Stimulated activated CD4-positive, alpha-beta T cell treated with anti-CD3 and anti-CD28 coated beads, Interleukin-1b, Interleukin-23, amount 100 ng/mL, for 1 hour (primary cell): ENCODE measurements around the gene SIGLEC7.

Experiments used
- DNase-seq, 2 donors: peaks; one replicate each; pipeline ENCODE4 v3.0.0-alpha.2; 2020; ENCODE audit warnings: low read depth in 2 of 2

SIGLEC7 gene

DNA sequence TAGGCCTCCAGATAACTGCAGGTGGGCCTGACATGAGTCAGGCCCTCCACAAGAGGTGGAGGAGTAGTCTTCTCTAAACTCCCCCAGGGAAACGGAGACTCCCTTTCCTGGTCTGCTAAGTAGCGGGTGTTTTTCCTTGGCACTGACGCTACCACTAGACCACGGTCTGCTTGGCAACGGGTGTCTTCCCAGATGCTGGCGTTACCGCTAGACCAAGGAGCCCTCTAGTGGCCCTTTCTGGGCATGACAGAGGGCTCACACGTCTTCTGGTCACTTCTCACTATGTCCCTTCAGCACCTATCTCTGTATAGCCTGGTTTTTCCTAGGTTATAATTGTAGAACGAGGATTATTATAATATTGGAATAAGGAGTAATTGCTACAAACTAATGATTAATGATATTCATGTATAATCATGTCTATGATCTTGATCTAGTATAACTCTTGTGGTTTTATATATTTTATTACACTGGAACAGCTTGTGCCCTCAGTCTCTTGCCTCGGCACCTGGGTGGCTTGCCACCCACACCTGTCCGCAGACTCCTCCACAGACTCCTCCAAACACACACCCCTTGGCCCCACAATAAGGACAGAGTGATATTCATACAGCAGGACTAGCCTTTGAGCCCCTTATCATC is 27.3 kb downstream of the SIGLEC7 start:
- DNase-seq: peak; percentile 21 to 35

DNA sequence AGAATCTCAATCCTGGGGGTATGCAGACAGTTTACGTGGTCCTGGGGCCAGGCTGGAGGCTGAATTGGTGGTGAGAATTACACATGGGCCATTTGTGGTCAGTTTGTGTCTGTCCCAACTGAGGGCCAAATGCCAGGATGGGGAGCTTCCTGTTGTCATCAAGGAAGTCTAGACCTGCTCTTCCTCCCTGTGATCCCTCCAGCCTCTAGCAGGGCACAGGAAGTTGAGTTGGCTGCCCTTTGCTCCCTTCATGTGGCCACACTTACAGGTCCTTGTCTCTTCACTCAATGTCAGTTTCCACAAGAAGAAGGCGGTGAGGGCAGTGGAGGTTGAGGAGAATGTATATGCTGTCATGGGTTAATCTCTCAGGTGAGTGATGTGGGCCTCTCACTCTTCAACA is 30.1 kb downstream of the SIGLEC7 start:
- no peak for DNase-seq

DNA sequence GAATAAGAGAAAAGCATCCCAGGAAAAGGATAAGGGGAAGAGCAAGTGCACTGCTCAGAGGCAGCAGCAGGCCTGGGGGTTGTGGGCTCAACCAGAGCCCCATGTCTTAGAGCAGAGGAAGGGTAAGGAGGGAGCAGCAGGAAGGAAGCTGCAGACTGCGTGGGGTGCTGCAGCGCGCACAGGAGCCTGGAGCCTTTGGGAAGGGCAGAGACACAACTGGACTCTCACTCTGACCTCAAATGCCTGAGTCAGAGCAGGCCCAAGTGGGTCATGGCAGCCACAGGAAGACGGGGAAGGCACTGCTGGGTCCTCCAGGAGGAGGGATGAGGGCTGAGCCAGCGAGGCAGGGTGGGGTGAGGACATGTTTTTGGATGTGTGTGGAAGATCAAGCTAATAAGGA is 31.6 kb downstream of the SIGLEC7 start:
- no peak for DNase-seq

DNA sequence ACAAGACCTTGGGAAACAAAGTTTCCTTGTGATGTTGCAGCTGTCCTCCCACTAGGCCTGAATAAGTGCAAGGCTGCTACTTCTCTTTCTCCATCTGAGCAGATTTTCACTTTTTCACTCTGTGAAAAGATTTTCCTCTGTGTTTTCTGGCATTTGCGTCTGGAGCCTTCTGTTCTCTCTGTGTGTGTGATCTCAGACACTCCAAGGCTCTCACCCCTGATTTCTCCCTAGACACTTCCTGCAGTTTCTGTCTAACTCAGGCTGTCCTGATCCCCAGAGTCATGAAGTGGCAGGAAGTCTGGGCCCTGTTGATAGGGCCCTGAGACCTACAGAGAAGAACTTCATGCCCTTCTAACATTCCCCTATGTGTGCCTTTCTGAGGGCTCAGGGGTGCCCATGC is 37.2 kb downstream of the SIGLEC7 start:
- no peak for DNase-seq

DNA sequence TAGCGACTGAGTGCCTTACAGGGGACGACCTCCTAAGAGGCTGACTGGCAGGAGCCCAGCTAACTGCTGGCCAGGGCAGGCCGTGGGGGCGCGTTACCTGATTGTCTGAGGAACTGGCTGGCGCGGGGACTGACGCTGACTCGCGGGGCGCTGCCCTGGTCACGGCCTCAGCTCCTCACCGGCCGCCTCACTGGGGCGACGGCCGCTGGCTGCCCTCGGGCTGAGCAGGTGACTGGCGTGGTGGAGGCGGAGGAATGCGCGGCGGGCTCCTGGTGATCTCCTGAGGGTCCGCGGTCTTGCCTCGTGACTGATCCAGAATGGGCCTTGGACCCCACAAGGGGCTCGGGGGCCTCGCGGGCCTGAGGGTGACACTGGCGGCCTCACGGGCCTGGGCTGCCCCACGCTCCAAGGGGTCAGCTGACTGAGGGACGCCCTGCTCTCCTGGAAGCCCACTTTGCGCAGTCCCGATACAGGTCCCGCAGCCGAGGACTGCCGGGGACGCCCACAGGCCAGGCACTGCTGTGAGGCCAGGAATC is 39.3 kb downstream of the SIGLEC7 start:
- no peak for DNase-seq

DNA sequence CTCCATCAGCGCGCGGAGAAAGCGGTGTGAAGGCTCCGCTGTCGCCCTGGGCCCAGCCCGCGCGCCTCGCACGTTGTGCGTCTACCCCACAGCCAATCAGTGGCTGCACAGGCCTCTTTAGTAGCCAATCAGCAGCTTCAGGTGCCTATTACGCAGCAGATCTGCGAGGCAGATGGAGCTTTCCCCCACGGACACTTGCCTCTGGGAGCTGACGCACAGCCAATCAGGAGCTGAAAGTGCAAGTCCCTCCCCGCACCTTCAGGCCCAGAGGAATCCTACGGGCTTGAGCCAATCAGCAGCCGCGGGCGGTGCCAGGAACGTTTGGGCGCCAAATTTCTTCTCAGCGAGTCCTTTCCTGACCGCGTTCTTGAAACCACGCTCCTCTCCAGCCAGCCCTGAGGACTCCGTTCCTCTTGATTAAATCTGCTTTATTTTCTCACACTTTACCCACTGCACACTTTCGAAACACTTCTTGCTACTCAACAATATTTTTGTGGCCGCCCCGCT is 39.9 kb downstream of the SIGLEC7 start:
- no peak for DNase-seq

DNA sequence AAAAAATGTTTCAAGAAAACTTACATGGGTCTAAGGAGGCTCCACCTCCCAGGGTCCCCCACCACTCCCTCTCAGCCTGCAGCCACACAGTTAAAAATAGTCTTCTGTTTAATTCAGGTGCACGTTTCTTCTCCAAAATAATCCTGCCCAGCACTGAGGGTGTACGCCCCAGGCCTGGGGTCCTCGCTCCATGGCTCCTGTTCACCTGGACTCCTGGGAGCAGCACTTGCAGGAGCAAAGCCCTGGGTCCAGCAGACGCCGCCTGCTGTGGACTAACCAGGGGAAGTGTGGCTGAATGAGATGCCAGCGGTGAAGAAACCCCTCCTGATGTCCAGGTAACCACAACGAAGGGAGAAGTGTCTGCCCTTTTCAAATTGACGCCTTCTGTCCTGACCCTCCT is 41.5 kb downstream of the SIGLEC7 start:
- DNase-seq: no peak

DNA sequence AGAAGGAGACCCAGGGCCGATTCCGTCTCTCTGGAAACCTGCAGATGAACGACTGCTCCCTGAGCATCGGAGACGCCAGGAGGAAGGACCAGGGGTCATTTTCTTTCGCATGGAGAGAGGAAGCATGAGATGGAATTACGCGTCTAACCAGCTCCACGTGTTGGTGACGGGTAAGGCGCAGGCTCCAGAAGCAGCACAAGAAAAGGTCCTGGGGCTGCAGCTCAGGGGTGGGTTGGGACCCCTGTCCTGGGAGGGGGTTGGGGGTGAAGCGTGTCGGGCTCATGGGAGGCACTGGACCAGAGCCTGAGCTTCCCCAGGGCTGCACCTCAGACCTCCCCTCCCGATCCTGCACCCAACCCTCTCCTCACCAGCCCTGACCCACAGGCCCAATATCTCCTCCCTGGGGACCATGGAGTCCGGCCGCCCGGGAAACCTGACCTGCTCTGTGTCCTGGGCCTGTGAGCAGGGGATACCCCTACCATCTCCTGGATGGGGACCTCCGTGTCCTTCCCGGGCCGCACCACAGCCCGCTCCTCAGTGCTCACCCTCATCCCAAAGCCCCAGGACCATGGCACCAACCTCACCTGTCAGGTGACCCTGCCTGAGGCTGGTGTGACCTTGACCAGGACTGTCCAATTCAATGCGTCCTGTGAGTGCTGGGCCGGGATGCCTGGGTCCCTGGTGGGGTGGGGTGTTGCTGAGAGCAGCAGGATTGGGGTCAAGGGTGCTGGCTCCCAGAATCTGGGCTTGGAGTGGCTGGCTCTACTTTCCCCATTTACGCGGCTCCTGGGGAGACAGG is 43.2 kb downstream of the SIGLEC7 start:
- DNase-seq: no peak

DNA sequence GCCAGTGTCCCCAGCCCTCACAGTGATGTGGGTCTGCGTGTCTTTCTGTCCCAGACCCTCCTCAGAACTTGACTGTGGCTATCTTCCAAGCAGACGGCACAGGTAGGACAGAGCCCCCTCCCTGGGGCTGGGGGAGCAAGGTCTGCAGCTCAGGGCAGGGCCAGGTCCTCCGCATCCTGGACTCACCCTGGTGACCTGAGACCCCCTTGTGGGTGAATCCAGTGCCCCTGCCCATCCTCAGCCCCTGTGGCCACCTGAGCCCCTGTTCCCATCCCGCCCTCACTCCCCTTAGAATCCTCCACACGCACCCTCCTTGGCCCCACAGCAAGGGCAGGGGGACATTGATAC is 43.7 kb downstream of the SIGLEC7 start:
- no peak for DNase-seq

DNA sequence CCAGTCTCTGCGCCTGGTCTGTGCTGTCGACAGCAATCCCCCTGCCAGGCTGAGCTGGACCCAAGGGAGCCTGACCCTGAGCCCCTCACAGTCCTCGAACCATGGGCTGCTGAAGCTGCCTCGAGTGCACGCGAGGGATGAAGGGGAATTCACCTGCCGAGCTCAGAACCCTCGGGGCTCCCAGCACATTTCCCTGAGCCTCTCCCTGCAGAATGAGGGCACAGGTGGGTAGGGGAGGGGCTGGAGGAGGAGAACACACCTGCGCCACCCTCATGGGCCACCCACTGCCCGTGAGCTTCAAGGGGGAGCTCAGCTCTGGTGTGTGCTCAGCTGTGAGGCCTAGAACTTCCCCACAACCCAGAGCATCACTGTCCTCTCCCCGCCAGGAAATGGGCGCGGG is 44.2 kb downstream of the SIGLEC7 start:
- no peak for DNase-seq

DNA sequence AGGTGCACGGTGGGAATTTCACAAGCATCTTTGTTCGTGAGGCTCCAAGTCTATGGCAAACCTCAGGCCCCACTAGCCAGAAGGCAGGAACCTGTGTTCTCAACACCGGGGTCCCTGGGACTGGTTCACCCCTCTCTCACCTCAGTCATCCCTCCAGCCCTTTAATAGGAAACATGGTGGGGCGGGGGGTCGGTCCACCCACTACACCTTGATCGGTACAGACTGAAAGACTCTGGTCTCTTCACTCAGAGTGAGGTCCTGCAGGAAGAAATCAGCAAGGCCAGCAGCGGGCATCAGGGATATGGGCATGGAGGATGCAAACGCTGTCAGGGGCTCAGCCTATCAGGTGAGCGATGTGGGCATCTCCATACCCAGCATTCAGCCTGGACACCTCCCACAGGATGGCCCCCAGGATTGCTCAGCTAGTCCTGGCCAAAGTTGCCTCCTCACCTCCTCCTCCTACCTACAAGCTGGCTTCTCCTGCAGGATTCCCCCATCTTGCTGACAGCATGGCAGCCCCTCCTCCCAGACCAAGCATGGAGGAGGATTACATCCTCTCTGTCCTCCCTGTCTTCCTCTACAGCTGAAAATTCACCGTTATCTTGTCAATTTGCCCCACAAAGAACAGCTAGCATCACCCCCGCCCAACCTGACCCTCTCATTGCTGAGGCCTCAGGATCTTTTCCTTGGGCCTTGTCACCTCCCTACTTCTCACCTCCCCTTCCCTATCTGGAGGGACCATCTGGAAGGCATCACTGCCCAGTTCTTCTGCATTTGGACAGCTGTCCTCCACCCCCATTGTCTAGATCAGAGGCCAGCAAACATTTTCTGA is 45.5 kb downstream of the SIGLEC7 start:
- DNase-seq: no peak

DNA sequence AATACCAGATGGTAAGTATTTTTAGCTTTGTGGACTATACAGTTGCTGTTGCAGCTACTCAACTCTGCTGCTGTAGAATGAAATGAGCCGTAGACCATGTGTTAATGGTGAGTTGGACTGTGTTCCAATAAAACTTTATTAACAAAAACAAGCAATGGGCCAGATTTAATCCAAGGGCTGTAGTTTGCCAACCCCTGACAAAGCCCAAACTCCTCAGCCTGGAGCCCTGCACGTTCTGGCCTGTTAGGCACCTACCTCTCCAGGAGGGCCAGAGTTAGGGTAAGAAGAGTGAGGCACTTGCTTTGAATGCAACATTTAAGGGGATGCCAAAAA is 46.1 kb downstream of the SIGLEC7 start:
- DNase-seq: no peak

DNA sequence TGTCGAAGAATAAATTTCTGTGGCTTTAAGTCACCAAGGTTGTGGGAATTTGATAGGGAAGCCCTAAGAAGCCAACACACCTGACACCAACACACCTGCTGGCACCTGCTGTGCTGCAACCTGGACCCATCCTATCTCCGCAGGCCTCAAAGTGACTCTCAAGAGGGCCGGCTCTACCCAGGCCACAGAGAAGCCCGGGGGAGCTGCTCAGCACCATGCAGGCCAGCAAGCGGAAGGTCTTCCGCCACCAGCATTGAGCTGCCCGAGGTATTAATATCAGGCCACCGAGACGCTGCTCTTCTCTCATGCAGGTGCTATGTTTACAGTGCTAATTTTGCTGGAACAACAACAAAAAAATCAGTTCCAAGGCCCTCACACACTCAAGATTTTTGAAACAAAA is 50.6 kb downstream of the SIGLEC7 start:
- no peak for DNase-seq

DNA sequence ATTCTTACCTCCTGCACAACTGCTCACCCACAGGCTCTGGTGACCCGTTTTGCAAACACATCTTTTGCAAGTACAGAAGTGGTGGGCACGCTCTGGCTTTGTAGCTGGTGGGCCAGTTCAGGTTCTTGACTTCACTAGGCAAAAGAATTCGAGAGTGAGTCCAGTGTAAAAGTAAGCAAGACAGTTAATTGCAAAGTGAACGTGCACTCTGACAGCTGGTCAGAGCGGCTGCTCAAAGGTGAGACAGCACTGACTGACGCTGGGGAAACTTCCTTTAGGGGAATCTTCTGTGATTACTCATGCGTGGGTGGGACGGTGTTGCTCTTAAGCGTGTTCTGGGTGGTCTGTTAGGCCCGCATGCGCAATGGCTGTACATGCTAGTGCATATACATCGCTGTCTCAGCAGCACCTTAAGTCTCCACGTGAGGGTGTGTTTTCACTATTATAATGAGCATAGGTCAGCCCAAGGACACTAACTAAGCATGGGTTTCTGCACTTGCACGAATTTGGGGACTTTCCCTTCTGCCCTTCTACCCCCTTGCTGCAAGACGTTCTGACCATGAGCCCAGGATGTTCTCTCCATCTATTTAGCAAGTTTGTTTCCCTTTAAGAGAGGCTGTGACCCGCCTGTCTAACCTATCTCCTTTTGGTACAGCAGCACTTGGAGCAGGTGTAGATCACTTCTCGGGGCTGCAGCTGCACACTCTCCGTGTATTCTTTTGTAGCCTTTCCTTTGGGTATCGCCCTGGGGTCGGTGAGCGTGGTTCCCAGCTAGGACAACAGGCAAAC is 52.6 kb downstream of the SIGLEC7 start:
- no peak for DNase-seq

DNA sequence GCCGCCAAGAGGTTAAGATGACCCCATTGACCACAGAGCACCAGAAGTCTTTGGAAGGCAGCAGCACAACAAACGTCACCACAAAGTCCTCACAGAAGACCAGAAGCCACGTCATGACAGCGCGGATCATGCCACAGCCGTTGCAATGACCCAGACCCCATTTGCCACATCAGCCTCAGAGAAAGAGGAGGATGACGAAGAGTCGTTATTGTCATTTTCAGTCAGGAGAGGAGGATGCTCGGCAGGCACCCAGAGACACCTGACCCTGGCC is 53.1 kb downstream of the SIGLEC7 start:
- no peak for DNase-seq

DNA sequence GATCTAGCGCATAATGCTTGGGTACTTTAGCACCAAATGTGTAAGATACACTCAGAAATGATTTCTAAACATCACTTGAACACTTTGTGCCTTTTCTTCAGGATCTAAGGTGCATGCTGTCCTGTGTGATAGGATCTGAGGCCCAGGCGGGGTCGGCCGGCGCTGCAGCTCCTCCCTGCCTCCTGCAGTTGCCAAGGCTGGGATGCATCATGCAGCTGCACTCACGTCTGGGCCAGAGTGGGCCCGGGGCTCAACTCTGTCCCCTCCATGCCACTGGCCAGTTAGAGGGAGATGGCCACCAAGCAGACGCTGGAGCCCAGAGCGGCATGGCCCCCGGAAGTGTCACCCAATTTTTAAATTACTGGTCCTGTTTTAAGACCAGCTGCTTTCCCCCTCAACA is 53.5 kb downstream of the SIGLEC7 start:
- DNase-seq: no peak

DNA sequence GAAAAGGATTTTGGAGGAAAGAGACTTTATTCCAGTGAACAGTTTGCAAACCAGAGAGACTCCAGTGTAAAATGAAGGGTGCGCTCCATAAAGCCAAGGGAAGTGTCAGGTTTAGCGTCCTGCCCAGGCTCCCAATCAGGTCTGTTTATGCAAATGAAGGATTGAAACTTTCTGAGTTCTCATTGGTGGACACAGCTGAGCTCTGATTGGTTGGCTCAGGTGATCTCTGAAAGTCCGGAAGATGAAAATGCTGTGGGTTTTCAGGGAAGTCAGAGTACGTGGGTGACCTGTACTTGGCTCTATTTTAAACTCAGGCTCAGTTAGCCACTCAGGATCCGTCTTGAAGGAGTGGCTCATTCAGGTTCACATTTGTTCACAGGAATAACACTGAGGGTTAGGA is 54.1 kb downstream of the SIGLEC7 start:
- DNase-seq: no peak

DNA sequence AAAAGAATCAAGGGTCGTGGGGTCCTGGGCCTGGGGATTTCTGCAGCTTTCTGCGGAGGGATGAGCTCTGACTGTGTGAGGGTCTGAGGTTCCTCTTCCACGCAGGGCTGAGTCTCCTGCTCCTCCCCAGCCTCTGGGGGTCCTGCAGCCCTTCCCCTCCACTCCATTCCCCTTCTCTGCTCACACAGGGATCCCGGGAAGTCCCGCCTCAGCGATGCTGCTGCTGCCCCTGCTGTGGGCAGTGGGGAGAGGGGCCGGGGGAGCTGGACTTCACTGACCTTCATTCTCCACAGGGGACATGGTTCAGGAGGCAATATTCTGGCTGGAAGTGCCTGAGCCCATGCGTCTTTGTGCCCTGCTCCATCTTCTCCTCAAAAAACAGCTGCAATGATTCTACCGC is 56.5 kb downstream of the SIGLEC7 start:
- no peak for DNase-seq

DNA sequence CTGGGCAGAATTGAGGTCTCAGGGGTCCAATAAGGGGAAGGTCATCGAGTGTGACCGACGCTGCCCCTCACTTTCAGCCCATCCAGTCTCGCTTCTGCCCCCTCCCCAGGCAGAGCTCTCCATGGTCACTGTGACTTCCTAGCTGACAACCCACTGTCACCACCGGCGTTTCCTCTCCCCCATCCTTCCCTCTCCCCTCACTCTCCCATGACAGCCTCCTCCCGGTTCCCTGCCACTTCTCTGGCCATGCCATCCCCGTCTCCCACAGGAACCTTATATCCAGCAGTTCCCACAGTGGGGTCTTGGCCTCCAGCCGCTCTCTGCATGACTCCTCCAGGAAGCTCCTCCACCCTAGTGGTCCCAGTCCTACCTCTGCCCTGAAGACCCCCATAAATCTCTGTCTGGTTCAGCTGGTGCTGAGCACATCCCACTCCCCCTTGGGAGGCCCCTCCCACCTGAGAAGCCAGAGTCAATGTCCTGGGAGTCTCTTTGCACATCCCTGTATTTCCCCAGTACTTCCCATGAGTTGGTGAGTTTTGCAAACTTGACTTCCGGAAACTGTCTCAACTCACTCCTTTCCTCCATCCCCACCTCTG is 58.1 kb downstream of the SIGLEC7 start:
- DNase-seq: no peak

DNA sequence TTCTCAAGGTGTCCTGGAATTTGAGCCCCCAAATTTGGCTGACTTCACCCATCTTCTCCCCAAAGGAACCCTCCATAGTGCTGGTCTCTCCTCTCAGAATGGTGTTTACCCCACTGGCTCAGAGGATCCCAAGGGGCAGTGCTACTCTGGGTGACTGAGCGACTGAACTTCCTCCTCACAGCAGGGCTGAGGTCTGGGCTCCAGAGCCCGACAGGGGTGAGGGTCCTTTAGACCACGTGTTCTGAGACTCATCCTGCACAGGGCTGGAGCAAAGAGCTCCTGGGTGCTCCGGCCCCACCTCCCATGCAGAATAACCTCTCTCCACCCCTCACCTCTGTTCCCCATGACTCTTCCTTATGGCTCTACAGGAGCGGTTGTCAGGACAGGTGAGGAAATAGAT is 59.6 kb downstream of the SIGLEC7 start:
- no peak for DNase-seq
